GM12891 (cell line): ENCODE results near the gene DHX35.

Source experiments
- DNase-seq: peaks from one replicate; pipeline ENCODE4 v3.0.0; 2011; ENCODE audit warnings: low spot score; ENCODE audit not compliant: insufficient read length
- FAIRE-seq: peaks from 2 replicates; lab custom pipeline; 2011; peaks lifted over from hg19 to GRCh38; lab: Jason Lieb, UNC
- PAX5 ChIP-seq: IDR thresholded peaks from 2 replicates; pipeline ENCODE4 v1.6.1; 2011; ENCODE audit warnings: low read length, moderate library complexity, mild to moderate bottlenecking; ENCODE audit not compliant: insufficient read depth, severe bottlenecking
- POLR2A ChIP-seq: IDR thresholded peaks from 2 replicates; pipeline ENCODE4 v1.6.1; 2011; ENCODE audit warnings: low read depth, low read length, control low read depth
- POLR2AphosphoS5 ChIP-seq: IDR thresholded peaks from 2 replicates; pipeline ENCODE4 v1.6.1; 2011; ENCODE audit warnings: low read depth, low read length, control low read depth
- POU2F2 ChIP-seq: IDR thresholded peaks from 2 replicates; pipeline ENCODE4 v1.6.1; 2011; ENCODE audit warnings: low read depth, mild to moderate bottlenecking, control low read depth, low read length, moderate library complexity
- SPI1 ChIP-seq: IDR thresholded peaks from 2 replicates; pipeline ENCODE4 v1.6.1; 2011; ENCODE audit warnings: low read depth, low read length, control low read depth
- TAF1 ChIP-seq: IDR thresholded peaks from 2 replicates; pipeline ENCODE4 v1.6.1; 2011; ENCODE audit warnings: low read depth, low read length, control low read depth

Gene DHX35

DNA sequence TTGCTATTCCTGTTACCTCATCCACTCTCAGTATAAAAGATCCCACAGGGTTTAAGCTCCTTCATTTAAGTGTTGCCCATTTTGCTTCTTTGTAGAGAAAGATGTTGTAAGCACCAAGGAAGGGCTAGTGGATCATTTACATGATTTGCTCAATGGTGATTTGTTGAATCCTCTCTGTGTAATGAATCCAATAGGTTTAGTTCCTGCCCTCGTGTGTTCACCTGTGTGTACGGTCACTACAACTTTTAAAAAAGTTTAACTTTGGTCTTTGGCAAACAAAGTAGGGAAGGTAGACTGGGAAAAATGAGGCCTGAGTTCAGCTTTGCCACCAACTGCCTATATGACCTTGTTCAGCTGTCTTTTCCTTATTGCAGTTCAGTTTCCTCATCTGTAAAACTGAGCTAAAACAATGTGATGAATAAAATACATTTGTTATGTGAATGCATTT is 51.5 kb downstream of the DHX35 start:
- TF ChIP-seq SPI1 (no peak), POLR2AphosphoS5 (no peak), PAX5 (no peak), TAF1 (no peak), POU2F2 (no peak), POLR2A (no peak)
- FAIRE-seq, result peak; percentile 9

DNA sequence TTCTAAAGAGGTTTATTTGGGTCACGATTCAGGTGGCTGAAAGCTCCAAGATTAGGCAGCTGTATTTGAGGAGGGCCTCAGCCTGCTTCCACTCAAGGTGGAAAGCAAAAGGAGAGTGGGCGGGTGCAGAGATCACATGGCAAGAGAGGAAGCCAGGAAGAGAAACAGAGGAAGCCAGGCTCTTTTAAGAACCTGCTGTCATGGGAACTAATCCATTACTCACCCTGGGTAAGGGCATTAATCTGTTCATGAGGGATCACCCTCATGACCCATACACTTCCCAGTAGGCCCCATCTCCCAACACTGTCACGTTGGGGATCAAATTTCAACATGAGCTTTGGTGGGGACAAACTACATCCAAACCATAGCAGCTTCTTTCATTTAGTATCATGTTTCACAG is 53.9 kb downstream of the DHX35 start:
- no peak for DNase-seq
- TF ChIP-seq SPI1 (no peak), TAF1 (no peak), POLR2A (no peak), POU2F2 (no peak), POLR2AphosphoS5 (no peak), PAX5 (no peak)
- no peak for FAIRE-seq

More for the DNA sequence above, 51.5 kb downstream of the DHX35 start:
- DNase-seq, result no peak

DNA sequence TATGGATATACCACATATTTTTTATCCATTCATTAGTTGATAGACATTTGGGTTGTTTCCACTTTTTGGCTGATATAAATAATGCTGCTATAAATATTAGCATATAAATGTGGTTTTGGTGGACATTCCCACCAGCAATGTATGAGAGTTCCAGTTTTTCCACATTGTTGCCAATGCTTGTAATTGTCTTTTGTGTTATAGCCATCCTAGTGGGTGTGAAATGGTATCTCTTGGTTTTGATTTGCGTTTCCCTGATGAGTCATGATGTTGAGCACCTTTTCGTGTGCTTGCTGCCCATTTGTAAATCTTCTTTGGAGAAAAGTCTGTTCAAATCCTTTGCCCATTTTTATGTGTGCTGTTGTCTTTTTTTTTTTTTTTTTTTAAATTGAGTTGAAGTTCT is 54.4 kb downstream of the DHX35 start:
- FAIRE-seq (no peak), DNase-seq (no peak)
- TF ChIP-seq TAF1, result no peak
- no peak for TF ChIP-seq POU2F2
- TF ChIP-seq POLR2AphosphoS5, result no peak
- TF ChIP-seq PAX5, result no peak
- TF ChIP-seq SPI1, result no peak
- no peak for TF ChIP-seq POLR2A

DNA sequence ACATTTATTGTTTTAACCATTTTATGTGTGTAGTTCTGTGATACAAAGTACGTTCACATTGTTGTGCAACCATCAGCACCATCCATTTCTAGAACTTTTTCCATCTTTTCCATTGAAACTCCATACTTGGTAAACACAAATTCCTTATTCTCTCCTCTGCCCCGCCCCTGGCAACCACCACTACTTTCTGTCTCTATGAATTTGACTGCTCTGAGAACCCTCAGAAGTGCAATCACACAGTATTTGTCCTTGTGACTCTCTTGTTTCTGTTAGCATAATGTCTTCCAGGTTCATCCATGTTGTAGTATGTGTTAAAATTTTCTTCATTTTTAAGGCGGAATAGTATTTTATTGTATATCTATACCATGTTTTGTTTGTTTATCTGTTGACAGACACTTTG is 56.9 kb downstream of the DHX35 start:
- FAIRE-seq, result no peak
- TF ChIP-seq POLR2A (no peak), POU2F2 (no peak), PAX5 (no peak), POLR2AphosphoS5 (no peak), SPI1 (no peak), TAF1 (no peak)

DNA sequence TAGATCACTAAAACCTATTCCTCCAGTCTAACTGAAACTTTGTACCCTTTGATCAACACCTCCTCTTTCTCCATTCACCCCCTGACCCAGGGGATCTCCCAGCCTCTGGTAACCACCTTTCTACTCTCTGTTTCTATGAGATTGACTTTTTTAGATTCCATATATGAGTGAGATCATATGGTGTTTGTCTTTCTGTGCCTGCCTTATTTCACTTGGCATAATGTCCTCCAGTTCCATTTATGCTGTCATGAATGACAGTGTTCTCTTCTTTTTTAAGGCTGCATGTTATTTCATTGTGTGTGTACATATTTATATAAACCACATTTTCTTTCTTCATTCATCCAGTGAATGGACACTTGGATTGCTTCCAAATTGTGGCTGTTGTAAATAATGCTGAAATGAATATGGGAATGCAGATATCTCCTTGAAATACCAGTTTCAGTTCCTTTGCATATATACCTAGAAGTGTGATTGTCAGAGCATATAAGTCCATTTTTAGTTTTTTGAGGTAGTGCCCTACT is 57.7 kb downstream of the DHX35 start:
- DNase-seq (no peak), FAIRE-seq (peak; percentile 81)
- TF ChIP-seq POLR2A (no peak), POLR2AphosphoS5 (no peak), PAX5 (no peak), SPI1 (peak; percentile 62; the same call in 1 of the 2 replicates), POU2F2 (0 out of 2 replicates have a peak, but pooled peaks have one; percentile 51), TAF1 (no peak)

More for the DNA sequence above, 56.9 kb downstream of the DHX35 start:
- DNase-seq, result no peak

DNA sequence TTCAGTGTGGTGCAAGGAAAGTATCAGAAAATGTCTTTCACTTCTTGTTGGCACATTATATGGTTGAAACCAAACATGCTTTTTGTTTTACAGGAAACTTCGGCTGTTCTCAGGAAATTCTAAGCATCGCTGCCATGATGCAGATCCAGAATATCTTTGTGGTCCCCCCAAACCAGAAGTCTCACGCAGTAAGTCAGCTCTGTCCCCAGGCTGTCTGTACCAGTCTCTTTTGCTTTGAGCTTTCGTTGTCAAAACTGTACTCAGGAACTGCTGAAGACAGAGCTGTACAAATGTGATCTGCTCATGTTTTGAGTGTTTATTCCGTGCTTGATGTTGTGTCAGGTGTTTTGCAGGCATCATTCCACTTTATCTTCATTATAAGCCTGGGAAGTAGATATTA is 59.6 kb downstream of the DHX35 start:
- DNase-seq (no peak), FAIRE-seq (no peak)
- TF ChIP-seq POLR2AphosphoS5, result no peak
- TF ChIP-seq POU2F2, result no peak

DNA sequence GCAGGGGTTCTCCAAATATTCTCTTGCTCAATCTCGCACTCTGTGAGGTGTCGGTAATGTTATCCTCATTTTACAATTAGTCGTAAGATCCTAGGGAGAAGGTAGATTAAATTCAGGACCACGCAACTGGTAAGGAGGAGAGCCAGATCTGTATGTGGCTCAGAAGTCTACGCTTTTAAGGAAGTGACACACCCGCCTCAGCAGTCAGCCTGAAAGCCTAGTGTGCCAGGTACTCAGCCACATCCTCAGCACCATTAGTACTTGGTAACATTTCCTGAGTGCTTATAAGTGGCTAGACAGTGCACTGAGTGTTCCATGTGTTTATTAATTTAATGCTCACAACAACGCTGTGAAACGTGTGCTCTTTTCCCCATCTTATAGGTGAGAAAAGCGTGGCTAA is 63.7 kb downstream of the DHX35 start:
- FAIRE-seq, result no peak
- DNase-seq, result no peak
- TF ChIP-seq SPI1 (peak; percentile 51), POLR2A (no peak), POLR2AphosphoS5 (no peak)

DNA sequence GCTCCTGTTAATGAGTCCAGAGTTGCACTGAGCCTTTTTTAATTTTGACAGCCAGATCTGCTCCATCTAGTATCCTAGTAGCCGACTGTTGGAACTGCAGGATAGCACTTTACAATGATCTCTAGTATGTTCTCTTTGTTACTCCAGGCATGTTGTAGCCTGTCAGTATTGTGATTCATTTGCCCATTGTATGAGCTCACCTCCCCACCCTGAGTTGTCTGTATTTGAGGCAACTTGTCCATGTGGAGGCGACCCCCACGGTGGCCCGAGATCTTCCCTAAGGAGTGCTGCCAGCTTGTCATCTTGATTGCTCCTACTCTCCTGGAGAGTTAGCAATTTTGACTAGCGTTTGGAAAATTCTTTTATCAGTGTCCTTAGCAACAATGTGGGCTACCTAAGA is 67.2 kb downstream of the DHX35 start:
- TF ChIP-seq SPI1 (no peak), PAX5 (no peak), POU2F2 (no peak), TAF1 (no peak), POLR2AphosphoS5 (no peak), POLR2A (no peak)
- no peak for FAIRE-seq
- no peak for DNase-seq

DNA sequence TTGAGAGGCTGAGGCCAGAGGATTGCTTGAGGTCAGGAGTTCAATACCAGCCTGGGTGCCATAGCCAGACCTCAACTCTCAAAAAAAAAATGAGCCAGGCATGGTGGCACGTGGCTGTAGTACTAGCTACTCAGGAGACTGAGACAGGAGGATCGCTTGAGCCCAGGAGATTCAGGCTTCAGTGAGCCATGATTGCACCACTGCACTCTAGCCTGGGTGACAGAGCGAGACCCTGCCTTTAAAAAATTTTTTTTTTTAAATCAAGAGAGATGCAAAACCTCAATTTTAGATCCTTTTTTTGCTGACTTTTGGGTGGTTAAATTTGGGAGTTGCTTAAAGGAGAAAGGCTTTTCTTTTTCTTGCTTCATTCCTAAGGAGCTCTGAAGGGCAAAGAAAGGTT is 70.9 kb downstream of the DHX35 start:
- no peak for DNase-seq
- TF ChIP-seq POLR2A, result no peak
- TF ChIP-seq SPI1, result no peak
- TF ChIP-seq POU2F2, result no peak
- TF ChIP-seq POLR2AphosphoS5, result no peak
- TF ChIP-seq PAX5, result no peak
- TF ChIP-seq TAF1, result no peak
- FAIRE-seq, result no peak

DNA sequence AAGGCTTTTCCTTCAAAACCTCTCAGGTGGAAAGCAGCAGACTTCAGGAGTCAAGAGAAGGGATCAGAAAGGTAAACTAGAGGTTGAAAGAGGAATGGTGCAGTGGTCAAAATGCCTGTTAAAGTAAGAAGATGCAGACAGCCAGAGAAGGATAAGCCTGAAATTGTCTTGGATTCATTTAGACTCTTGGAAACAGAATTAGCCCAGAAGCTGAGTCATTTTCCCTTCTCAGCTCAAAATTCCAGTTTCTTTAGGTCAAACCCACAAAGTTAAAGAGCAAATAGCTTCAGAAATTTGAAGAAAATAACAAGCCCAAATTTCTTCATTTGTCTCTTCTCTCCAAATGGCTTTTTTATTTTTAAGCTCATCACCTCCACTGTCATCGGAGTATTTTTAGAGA is 73.9 kb downstream of the DHX35 start:
- FAIRE-seq (no peak), DNase-seq (no peak)
- TF ChIP-seq TAF1 (no peak), POLR2A (no peak), PAX5 (no peak), POLR2AphosphoS5 (no peak), POU2F2 (no peak), SPI1 (no peak)
